Parathyroid adenoma (tissue), 2 donors: Measurements from ENCODE around the gene GUCA1A.

Experiments used
- H2AFZ ChIP-seq: fragments of 300-600 bp; sonication (generic); one replicate; pipeline ENCODE4 v1.7.0; 2017; ENCODE audit warnings: antibody characterized with exemption, mild to moderate bottlenecking
- H3K27ac ChIP-seq: fragments of 300-600 bp; sonication (generic); one replicate; pipeline ENCODE4 v1.7.0; 2017
- H3K27me3 ChIP-seq: fragments of 300-600 bp; sonication (generic); one replicate; pipeline ENCODE4 v1.7.0; 2017; ENCODE audit warnings: low read length; ENCODE audit not compliant: control insufficient read depth, insufficient read depth
- H3K36me3 ChIP-seq: fragments of 300-600 bp; sonication (generic); one replicate; pipeline ENCODE4 v1.7.0; 2017; ENCODE audit warnings: low read length; ENCODE audit not compliant: control insufficient read depth, insufficient read depth
- H3K4me1 ChIP-seq: fragments of 300-600 bp; sonication (generic); one replicate; pipeline ENCODE4 v1.7.0; 2017; ENCODE audit warnings: control low read depth
- H3K4me2 ChIP-seq: fragments of 300-600 bp; sonication (generic); one replicate; pipeline ENCODE4 v1.7.0; 2017; ENCODE audit warnings: low read length
- H3K4me3 ChIP-seq: fragments of 300-600 bp; sonication (generic); one replicate; pipeline ENCODE4 v1.7.0; 2017; ENCODE audit warnings: low read depth, low read length
- H3K79me2 ChIP-seq: fragments of 300-600 bp; sonication (generic); one replicate; pipeline ENCODE4 v1.7.0; 2017; ENCODE audit warnings: control low read depth
- H3K9ac ChIP-seq: fragments of 300-600 bp; sonication (generic); one replicate; pipeline ENCODE4 v1.7.0; 2017; ENCODE audit warnings: mild to moderate bottlenecking
- H3K9me3 ChIP-seq: fragments of 300-600 bp; sonication (generic); one replicate; pipeline ENCODE4 v1.7.0; 2017; ENCODE audit warnings: low read length; ENCODE audit not compliant: control insufficient read depth
- CTCF ChIP-seq: fragments of 300-600 bp; sonication (generic); IDR thresholded peaks from one replicate; pipeline ENCODE4 v1.7.0; 2017; ENCODE audit warnings: antibody characterized with exemption, mild to moderate bottlenecking
- donor health status: primary hyperparathyroidism.

Gene GUCA1A

DNA sequence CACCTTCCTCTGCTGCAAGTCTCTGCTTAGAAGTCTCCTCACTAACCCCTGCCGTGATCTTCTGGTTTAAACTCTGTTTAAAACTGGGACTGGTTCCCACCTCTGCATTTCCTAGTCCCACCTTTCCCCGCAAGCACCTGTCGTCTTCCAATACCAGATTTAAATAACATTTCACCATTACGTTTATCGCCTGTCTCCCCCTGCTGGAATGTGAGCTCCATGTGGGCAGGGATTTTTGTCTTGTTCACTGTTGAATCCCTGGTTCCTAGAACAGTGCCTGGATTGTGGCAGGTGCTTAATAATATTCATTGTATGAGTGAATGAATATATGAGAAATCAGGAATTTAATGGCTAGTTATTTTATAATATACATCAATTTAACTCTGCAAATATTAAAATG is 2.7 kb downstream of the GUCA1A start:
- no peak for TF ChIP-seq CTCF
- H3K4me3 ChIP-seq, result no peak overlapping the region
- H2AFZ ChIP-seq, result no peak overlapping the region
- no peaks in the 10 kb centered on the region for H3K36me3 ChIP-seq
- no peak overlapping the region for H3K9ac ChIP-seq
- H3K4me1 ChIP-seq, result no peaks in the 10 kb centered on the region
- H3K27me3 ChIP-seq, result no peaks in the 10 kb centered on the region
- H3K79me2 ChIP-seq, result no peaks in the 10 kb centered on the region
- H3K9me3 ChIP-seq, result no peaks in the 10 kb centered on the region
- H3K4me2 ChIP-seq, result no peak overlapping the region
- H3K27ac ChIP-seq, result no peak overlapping the region

- H3K36me3 ChIP-seq, result no peaks in the 10 kb centered on the region
- H2AFZ ChIP-seq, result no peak overlapping the region
- H3K4me3 ChIP-seq, result no peak overlapping the region
- H3K27ac ChIP-seq, result no peak overlapping the region
- no peaks in the 10 kb centered on the region for H3K79me2 ChIP-seq
- no peak for TF ChIP-seq CTCF
- H3K4me2 ChIP-seq, result no peak overlapping the region
- H3K9me3 ChIP-seq, result no peaks in the 10 kb centered on the region
- H3K4me1 ChIP-seq, result no peaks in the 10 kb centered on the region
- no peaks in the 10 kb centered on the region for H3K27me3 ChIP-seq
- no peak overlapping the region for H3K9ac ChIP-seq
Observed at GRCh38 chr6:42176981-42177380, 3.8 kb downstream of the GUCA1A start.

DNA sequence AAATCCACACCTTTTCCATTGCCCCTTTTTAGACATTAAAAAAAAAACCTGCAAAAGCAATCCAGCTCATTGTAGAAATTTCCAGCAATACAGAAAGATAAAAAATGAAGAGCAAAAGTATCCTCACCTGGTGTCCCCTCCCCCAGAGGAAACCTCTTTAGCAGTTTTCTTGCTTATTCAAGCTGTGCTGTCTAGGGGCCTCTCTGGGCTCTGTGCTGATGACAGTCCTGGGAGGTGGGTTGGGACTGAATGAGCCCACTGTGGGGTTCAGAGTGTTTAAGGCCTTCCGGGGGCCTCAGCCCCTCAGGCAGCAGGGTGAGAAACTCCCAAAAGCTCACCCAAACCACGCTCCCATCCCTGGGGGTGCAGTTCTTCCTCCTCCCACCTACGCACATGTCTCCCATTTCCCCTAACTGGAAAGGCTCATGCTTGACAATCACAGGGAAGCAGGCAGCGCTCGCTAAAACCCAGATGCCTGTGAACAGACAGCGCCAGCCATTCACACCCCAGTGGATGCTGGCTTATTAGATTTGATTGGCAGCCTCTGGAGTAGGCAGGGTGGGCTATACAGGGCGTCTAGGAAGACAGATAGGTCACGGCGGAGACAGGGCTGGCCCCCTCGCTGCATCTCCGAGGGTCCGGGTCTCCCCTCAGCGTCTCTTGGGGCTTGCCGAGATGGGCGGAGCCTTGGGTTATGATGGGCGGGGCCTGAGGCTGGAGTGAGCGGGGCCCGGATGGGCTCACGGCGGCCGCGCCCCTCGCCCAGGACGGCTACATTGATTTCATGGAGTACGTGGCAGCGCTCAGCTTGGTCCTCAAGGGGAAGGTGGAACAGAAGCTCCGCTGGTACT is 4.6 kb downstream of the GUCA1A start:
- H3K4me2 ChIP-seq, result no peak overlapping the region
- no peaks in the 10 kb centered on the region for H3K36me3 ChIP-seq
- H3K4me1 ChIP-seq, result no peaks in the 10 kb centered on the region
- no peaks in the 10 kb centered on the region for H3K79me2 ChIP-seq
- H2AFZ ChIP-seq, result no peak overlapping the region
- H3K27me3 ChIP-seq, result no peaks in the 10 kb centered on the region
- no peaks in the 10 kb centered on the region for H3K9me3 ChIP-seq
- no peak for TF ChIP-seq CTCF
- no peak overlapping the region for H3K4me3 ChIP-seq
- H3K9ac ChIP-seq, result no peak overlapping the region
- no peak overlapping the region for H3K27ac ChIP-seq

GRCh38 chr6:42179261-42179944 is 6.2 kb downstream of the GUCA1A start:
- H3K79me2 ChIP-seq, result no peaks in the 10 kb centered on the region
- H3K4me1 ChIP-seq, result no peaks in the 10 kb centered on the region
- H3K9me3 ChIP-seq, result no peaks in the 10 kb centered on the region
- no peak overlapping the region for H3K4me2 ChIP-seq
- no peak overlapping the region for H3K4me3 ChIP-seq
- no peak for TF ChIP-seq CTCF
- no peaks in the 10 kb centered on the region for H3K36me3 ChIP-seq
- H3K27ac ChIP-seq, result no peak overlapping the region
- no peak overlapping the region for H2AFZ ChIP-seq
- no peak overlapping the region for H3K9ac ChIP-seq
- H3K27me3 ChIP-seq, result no peaks in the 10 kb centered on the region
